ENCODE data around the gene TBCK.
"Not testable (repeated sequence)": the region's sequence is repeated elsewhere in the genome, so short reads cannot be mapped to it uniquely, and the experiment has no call there.

TBCK gene

GRCh38 chr4:106315968-106316772 lies at the start of gene TBCK, which contains the start of gene AIMP1:
TSS of gene TBCK (minus strand) at chr4:106316209. CDS start at chr4:106308960, 7,249 bp downstream.
TSS of gene AIMP1 (plus strand) at chr4:106316550. CDS start at chr4:106325010, 8,460 bp downstream.
- peak; percentile 87 for DNase-seq

- no peak for DNase-seq
Observed at GRCh38 chr4:106365613-106366012, 49.6 kb upstream of the TBCK start.

DNA sequence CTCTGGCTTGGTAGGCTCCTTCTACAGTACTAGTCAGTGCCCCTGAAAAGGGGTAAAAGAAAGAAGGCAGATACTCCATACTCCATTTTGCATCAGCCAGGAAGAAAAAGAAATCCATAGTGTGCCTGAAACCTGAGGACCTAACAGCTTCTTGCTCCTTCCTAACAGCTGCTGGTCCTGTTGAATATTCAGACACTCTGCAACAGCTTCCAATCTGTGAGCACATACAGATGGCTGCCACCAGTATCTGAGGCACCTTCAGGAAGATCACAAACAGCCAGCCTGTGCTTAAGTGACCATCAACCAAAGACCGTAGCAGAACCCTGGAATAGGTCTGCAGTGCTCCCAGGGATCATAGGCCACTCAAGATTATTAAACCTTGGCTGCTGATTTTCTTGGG lies 48.3 kb upstream of the TBCK start:
- DNase-seq, result no peak

DNA sequence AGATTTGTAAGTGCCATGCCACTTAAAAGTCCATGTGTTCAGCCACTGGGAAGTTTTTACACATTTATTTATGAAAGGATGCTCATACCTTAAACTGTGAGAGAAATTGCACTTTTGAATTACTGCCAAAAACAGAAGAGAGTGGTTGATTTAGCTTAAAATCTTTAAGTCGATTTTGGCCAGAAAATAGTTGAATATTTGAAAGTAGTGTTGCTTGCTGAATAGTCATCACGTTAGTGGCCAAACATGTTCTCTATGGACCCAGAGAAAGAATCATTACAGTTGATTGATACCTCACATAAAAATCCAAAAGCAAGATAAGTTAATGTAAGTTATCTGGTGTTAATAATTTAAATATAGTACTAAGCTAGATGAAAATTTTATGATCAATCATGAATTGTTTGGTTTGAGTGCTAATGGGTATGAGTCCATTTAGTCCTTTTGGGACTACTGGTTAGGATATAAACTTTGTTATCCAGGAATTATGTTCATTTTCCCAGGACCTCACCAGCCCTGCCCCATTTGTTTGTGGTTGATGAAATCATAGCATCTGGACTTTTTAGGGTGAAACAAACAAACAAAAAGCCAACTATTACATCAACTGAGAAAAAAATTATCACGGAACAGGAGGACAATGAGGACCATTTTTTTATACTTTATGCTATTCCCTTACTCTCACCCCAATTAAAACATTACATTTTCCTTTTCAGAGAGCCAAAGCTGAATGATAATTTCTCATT lies 46.2 kb upstream of the TBCK start:
- DNase-seq, result no peak

GRCh38 chr4:106358899-106359298 lies 42.9 kb upstream of the TBCK start:
- no peak for DNase-seq

- DNase-seq, result no peak
Observed at GRCh38 chr4:106355193-106355592, 39.2 kb upstream of the TBCK start.

DNA sequence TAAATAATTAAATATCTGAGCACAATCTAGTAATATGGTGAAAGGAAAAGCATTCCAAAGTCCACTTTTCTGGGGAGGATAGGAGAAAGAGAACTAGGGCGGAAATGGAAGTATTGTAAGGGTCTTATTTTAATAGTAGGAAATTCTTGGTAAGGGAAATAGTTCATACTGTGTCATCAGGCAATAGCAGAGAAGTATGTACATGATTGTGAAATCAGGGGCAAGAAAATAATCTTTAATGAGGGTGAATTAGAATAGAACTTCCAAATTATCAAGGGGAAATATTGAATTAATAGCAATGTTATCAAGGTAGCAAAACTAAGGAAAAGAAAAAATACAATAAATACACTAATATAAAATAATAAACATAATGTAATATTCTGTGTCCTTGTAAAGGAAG lies 37.8 kb upstream of the TBCK start:
- no peak for DNase-seq

- DNase-seq, result no peak
Observed at GRCh38 chr4:106351016-106351415, 35.0 kb upstream of the TBCK start.

GRCh38 chr4:106347167-106347566 lies 31.2 kb upstream of the TBCK start:
- no peak for DNase-seq

DNA sequence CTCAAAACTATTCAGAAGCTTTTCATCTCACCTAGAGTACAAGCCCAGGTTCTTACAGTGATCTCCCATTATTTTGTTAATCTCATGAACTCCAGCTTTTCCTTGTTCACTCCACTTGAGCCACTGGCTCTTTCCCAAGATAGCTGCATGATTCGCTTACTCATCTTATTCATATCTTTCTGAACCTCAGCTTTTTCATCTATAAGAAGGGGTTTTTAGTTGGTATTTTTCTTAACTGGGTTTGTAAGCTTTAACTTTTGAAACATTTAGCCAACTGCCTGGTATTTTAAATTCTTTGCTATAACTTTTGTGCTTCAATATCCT lies 28.6 kb upstream of the TBCK start:
- no peak for DNase-seq

DNA sequence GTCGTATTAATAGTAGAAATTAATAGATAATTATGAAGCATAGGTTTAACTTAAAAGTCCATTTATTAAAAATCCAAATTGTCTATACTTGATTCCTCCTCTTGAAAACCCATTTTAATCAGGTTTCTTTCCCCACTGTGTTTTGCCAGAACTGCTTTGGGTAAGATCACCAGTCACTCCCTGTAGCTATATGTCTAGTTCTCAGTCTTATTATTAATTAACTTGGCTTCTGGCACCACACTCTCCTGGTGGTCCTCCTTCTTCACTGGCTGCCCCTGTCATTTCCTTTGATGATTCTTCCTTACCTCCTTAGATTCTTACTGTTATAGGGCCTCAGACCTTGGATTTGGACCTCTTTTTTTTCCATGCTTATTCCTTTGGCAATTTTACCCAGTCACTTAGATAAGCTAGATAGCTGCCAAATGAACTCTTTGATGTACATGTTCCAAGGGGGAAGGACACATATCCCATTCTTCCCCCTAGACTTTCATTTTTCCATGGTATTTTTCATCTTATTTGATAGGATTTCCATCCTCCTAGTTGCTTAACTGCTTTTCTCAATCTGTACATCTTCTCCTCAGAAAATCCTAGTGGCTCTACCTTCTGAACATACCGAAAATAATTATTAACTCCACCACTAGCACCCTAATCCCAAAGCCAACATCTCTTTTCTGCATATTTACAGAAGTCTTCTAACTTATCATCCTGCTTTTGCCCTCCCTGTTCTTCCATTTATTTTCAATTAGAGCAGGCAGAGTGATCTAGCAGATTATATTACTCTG lies 28.0 kb upstream of the TBCK start:
- DNase-seq, result no peak

- DNase-seq, result no peak
Observed at GRCh38 chr4:106340774-106341173, 24.8 kb upstream of the TBCK start.

DNA sequence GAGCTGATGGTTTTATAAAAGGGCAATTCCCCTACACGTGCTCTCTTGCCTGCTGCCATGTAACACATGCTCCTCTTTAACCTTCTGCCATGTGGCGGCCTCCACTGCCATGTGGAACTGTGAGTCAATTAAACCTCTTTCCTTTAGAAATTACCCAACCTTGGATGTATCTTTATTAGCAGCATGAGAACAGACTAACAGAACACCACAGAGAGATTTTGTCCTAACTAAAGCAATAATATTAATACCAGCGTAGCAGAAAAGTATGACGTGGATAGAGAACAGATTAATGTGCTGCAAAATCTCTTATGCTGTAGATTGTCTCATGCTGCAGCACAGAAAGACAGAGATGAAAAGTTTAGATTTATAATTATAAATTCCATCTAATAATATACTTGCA lies 23.4 kb upstream of the TBCK start:
- no peak for DNase-seq

DNA sequence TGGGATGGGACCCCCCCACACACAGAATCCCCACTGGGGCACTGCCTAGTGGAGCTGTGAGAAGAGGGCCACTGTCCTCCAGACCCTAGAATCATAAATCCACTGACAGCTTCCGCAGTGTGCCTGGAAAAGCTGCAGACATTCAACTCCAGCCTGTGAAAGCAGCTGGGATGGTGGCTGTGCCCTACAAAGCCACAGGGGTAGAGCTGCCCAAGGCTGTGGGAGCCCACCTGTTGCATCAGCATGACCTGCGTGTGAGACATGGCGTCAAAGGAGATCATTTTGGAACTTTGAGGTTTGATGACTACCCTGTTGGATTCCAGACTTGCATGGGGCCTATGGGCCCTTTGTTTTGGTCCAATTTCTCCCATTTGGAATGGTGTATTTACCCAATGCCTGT lies 22.7 kb upstream of the TBCK start:
- no peak for DNase-seq

- no peak for DNase-seq
Observed at GRCh38 chr4:106337916-106338315, 21.9 kb upstream of the TBCK start.

GRCh38 chr4:106336618-106337017 lies 20.6 kb upstream of the TBCK start:
- DNase-seq, result no peak

GRCh38 chr4:106334741-106335470 lies 18.9 kb upstream of the TBCK start:
- no peak for DNase-seq

DNA sequence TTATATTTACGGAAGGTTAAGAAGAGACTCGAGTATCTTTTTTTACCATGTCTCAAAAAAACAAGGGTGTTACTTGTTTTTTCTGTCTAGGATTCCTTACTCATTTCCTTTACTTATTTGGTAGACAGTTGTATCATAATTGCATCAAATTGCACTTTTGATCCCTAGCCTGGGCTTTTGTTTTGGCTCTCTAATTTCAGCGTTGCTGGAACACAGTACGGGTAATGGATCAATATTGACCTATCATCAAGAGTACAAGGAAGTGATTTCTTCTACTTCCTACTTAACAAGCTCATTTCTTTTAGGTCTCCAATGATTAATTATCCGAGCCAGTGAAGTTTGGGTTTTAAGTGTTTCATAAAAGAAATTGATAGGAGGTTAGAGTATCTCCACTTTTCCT lies 17.2 kb upstream of the TBCK start:
- no peak for DNase-seq

- DNase-seq, result no peak
Observed at GRCh38 chr4:106329041-106329618, 13.1 kb upstream of the TBCK start.

- DNase-seq, result no peak
Observed at GRCh38 chr4:106325800-106326199, 9.8 kb upstream of the TBCK start.

GRCh38 chr4:106323119-106323518 lies 7.1 kb upstream of the TBCK start:
- DNase-seq, result no peak

DNA sequence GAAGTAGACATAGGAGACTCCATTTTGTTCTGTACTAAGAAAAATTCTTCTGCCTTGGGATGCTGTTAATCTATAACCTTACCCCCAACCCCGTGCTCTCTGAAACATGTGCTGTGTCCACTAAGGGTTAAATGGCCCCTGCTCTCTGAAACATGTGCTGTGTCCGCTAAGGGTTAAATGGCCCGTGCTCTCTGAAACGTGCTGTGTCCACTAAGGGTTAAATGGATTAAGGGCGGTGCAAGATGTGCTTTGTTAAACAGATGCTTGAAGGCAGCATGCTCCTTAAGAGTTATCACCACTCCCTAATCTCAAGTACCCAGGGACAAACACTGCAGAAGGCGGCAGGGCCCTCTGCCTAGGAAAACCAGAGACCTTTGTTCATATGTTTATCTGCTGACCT lies 5.8 kb upstream of the TBCK start:
- DNase-seq, result not testable (repeated sequence)

DNA sequence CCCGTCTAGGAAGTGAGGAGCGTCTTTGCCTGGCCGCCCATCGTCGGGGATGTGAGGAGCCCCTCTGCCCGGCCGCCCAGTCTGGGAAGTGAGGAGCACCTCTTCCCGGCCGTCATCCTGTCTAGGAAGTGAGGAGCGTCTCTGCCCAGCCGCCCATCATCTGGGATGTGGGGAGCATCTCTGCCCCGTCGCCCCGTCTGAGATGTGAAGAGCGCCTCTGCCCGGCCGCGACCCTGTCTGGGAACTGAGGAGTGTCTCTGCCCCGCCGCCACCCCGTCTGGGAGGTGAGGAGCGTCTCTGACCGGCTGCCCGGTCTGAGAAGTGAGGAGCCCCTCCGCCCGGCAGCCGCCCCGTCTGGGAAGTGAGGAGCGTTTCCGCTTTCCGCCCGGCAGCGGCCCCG lies 5.2 kb upstream of the TBCK start:
- DNase-seq, result not testable (repeated sequence)

Measured in activated naive CD4-positive, alpha-beta T cell treated with anti-CD3 and anti-CD28 coated beads, Interleukin-2, amount 50 U/mL, for 16 hours (primary cell).